Effector memory CD8-positive, alpha-beta T cell (primary cell): ENCODE measurements around the gene MGAT5B.

Source experiments
- ATAC-seq: fragments of 150-1000 bp; cut with Tn5 transposase; replicated peaks from 2 replicates; pipeline ENCODE4 v1.10.0; 2021; ENCODE audit warnings: mild to moderate bottlenecking, moderate library complexity
- DNase-seq, 3 experiments: peaks; one replicate each; pipeline ENCODE4 v3.0.0; 2021
- H3K27ac Mint-ChIP-seq, 2 donors: one replicate each; pipeline ENCODE4 v1.8.0; 2022; ENCODE audit warnings: mild to moderate bottlenecking in 2 of 2, mixed read lengths in 2 of 2, moderate library complexity in 2 of 2
- H3K27me3 Mint-ChIP-seq, 2 donors: one replicate each; pipeline ENCODE4 v1.8.0; 2022; ENCODE audit warnings: mixed read lengths in 2 of 2
- H3K36me3 Mint-ChIP-seq: one replicate; pipeline ENCODE4 v1.8.0; 2022; ENCODE audit warnings: mild to moderate bottlenecking, moderate library complexity, mixed read lengths; ENCODE audit not compliant: insufficient read depth
- H3K4me1 Mint-ChIP-seq, 2 donors: one replicate each; pipeline ENCODE4 v1.8.0; 2022; ENCODE audit warnings: low read depth in 2 of 2, mixed read lengths in 2 of 2
- H3K4me3 Mint-ChIP-seq, 2 donors: one replicate each; pipeline ENCODE4 v1.8.0; 2022; ENCODE audit warnings: mild to moderate bottlenecking in 2 of 2, mixed read lengths in 2 of 2, moderate library complexity in 2 of 2
- H3K9me3 Mint-ChIP-seq, 2 donors: one replicate each; pipeline ENCODE4 v1.8.0; 2022; ENCODE audit warnings: mixed read lengths in 2 of 2

The MGAT5B gene

DNA sequence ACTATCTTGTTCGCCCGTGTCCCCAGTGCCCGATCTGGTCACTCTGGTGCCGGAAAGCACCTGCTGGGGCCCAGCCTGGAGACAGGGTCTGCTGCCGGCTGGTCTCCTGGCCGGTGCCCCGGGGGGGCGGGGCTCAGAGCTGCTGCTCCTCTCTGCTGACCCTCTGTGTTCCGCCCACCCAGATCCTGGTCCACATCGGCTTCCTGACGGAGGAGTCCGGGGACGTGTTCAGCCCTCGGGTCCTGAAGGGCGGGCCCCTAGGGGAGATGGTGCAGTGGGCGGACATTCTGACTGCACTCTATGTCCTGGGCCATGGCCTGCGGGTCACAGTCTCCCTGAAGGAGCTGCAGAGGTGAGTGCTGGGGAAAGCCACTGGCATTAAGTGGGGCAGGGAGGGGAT is 37.6 kb downstream of the MGAT5B start:
- ATAC-seq, result no peak
- Mint-ChIP-seq H3K36me3 (peaks cover 3% of the 10 kb centered on the region), H3K27ac (no peak overlapping the region)

DNA sequence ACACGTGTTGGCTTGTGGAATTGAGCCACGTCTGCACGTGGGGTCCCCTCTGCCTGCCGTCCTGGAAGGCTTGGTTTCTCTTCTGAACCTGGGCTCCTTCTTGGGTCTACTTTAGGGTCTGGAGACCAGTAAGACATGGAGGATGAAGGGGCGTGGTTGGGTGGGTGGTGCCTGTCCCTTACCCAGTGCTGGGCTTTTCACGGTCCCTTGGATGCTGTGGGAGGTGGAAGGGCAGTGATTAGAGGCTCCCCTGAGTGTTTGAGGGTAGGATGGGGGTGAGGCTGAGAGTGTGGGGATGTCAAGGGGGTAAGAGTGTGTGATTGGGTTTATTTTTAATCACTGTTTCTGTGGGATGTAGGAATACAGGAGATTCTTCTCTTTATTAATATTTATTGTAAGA is 38.3 kb downstream of the MGAT5B start:
- Mint-ChIP-seq H3K4me1 (no peaks in the 10 kb centered on the region), H3K9me3 (no peaks in the 10 kb centered on the region), H3K4me3 (no peak overlapping the region), H3K27me3 (peaks cover 39 to 59% of the 10 kb centered on the region in 2 donors), H3K27ac (no peak overlapping the region), H3K36me3 (peaks cover 3% of the 10 kb centered on the region)
- DNase-seq (no peak), ATAC-seq (no peak)

More for the DNA sequence above, 37.6 kb downstream of the MGAT5B start:
- no peak for DNase-seq
- Mint-ChIP-seq H3K27me3 (peaks cover 33 to 53% of the 10 kb centered on the region in 2 donors), H3K9me3 (no peaks in the 10 kb centered on the region), H3K4me1 (no peaks in the 10 kb centered on the region), H3K4me3 (no peak overlapping the region)

DNA sequence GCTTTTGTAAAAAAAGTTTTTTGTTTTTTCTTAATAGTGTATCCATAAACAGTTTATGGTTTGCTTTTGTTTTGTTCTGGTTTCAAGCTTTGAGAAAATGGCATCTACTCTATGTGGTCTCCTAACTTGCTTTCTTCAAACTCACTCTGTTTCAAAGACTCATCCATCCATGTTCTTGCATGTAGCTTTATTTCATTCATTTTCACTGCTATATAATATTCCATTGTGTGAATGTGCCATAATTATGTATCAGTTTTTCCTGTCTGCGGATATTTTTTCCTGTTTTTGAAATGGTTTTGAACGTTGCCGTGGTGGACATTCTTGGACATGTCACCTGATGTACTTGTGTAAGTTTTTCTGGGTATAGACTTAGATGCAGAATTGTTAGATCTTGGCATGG is 39.1 kb downstream of the MGAT5B start:
- Mint-ChIP-seq H3K27ac (no peak overlapping the region), H3K4me3 (no peak overlapping the region), H3K27me3 (peaks cover 40 to 68% of the 10 kb centered on the region in 2 donors), H3K9me3 (no peaks in the 10 kb centered on the region), H3K36me3 (no peaks in the 10 kb centered on the region), H3K4me1 (no peaks in the 10 kb centered on the region)
- ATAC-seq (no peak), DNase-seq (no peak)

- DNase-seq (peak in 2 of 3 experiments; percentile 7 to 15), ATAC-seq (no peak)
- H3K36me3 Mint-ChIP-seq, result no peaks in the 10 kb centered on the region
- H3K9me3 Mint-ChIP-seq, result no peaks in the 10 kb centered on the region
- H3K4me3 Mint-ChIP-seq, result no peak overlapping the region
- H3K27me3 Mint-ChIP-seq, result peaks cover 63 to 78% of the 10 kb centered on the region in 2 donors
- H3K27ac Mint-ChIP-seq, result no peak overlapping the region
- no peaks in the 10 kb centered on the region for H3K4me1 Mint-ChIP-seq
Observed at GRCh38 chr17:76909971-76910760, 42.0 kb downstream of the MGAT5B start.

GRCh38 chr17:76911299-76912017 is 43.3 kb downstream of the MGAT5B start:
- Mint-ChIP-seq H3K27me3 (peaks cover 71 to 78% of the 10 kb centered on the region in 2 donors), H3K36me3 (no peaks in the 10 kb centered on the region), H3K4me3 (no peak overlapping the region), H3K27ac (no peak overlapping the region), H3K9me3 (no peaks in the 10 kb centered on the region), H3K4me1 (no peaks in the 10 kb centered on the region)
- DNase-seq, result no peak
- no peak for ATAC-seq

DNA sequence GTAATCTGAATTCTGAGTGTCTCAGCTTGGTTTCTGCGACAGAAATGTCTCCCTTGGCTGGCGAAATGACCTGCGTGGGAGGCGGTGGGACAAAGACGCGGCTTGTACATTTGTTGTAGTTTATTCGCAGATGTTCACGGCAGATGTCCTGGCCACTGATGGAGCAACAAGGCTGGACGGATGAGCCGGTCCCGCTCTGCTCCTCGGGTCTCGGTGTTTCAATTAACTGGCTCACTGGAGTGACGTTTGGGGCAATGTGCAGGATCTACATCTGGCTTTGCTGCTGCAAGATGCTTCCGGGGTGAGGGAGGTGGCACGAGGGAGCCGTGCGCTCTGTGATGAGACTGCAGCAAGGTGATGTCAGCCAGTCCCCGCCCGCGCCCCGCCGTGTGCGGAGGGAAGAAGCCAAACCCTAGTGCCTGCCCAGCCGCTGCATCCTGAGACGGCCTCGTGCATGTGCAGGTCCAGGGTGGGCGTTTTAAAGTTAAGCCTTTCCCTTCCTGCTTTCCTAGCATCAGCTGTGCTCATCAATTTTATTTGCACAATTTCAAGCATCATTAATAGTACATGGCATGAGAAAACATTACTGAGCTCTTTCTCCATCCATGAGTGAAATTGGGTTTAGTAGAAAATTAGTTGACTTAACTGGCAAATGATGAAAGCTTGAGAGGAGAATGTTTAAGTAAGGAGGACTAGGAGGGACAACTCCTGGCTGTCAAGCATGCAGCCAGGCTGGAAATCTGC is 44.4 kb downstream of the MGAT5B start:
- no peak overlapping the region for H3K4me3 Mint-ChIP-seq
- ATAC-seq, result no peak
- H3K27ac Mint-ChIP-seq, result no peak overlapping the region
- H3K4me1 Mint-ChIP-seq, result no peaks in the 10 kb centered on the region
- H3K36me3 Mint-ChIP-seq, result no peaks in the 10 kb centered on the region
- H3K27me3 Mint-ChIP-seq, result peaks cover 68 to 88% of the 10 kb centered on the region in 2 donors
- no peaks in the 10 kb centered on the region for H3K9me3 Mint-ChIP-seq
- no peak for DNase-seq

GRCh38 chr17:76914937-76915336 is 46.7 kb downstream of the MGAT5B start:
- H3K27me3 Mint-ChIP-seq, result peaks cover 62 to 90% of the 10 kb centered on the region in 2 donors
- H3K27ac Mint-ChIP-seq, result no peak overlapping the region
- no peaks in the 10 kb centered on the region for H3K9me3 Mint-ChIP-seq
- H3K4me1 Mint-ChIP-seq, result no peaks in the 10 kb centered on the region
- no peak for DNase-seq
- ATAC-seq, result no peak
- no peak overlapping the region for H3K4me3 Mint-ChIP-seq
- no peaks in the 10 kb centered on the region for H3K36me3 Mint-ChIP-seq

DNA sequence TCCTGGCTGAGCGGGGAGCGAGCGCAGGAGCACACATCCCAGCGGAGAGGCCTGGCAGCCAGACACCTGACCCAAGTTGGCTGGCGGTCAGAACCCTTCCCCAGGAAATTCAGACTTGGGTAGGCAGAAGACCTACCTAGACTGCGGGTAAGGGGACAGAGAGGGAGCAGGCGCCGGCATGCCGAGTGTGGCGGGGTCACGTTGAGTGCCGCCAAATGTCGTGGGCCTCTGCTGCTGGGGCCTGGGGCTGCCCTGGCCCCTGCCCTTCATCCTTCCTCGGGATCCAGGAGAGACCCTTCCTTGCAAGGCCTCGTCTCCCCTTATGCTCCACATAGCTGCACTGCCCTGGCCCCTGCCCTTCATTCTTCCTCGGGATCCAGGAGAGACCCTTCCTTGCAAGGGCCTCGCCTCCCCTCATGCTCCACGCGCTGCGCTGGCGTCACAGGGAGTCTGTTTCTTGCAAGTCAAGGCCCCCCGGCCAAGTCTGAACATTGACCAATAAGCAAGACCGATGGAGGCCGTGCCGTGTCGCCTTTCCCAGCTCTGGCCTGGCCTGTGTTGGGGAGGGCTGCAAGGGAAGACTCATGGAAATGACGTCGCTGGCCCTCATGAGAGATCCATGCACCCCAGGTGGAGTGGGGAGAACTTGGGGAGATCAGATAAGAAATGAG is 47.8 kb downstream of the MGAT5B start:
- ATAC-seq (no peak), DNase-seq (no peak)
- Mint-ChIP-seq H3K36me3 (no peaks in the 10 kb centered on the region), H3K27ac (no peak overlapping the region), H3K4me1 (no peaks in the 10 kb centered on the region), H3K27me3 (peaks cover 62 to 90% of the 10 kb centered on the region in 2 donors), H3K4me3 (no peak overlapping the region), H3K9me3 (no peaks in the 10 kb centered on the region)

DNA sequence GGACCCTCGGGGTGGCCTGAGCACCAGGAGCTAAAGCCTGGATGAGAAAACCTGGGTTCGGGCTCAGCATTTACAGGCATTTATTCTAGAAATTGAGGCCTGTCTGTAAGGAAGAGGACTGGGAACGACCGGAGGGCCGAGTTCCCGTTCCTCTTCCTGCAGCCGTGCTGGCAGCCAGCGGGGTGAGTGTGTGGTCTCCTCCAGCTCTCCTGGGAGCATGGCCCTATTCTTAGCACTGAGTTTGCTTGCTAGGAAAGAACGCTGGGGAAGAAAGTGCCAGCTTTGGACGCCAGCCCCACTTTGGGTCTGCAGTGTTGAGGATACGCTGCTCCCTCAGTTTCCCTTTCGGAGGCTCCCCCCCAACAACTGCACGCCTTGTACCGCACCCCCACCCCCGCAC is 49.6 kb downstream of the MGAT5B start:
- ATAC-seq (no peak), DNase-seq (no peak)
- Mint-ChIP-seq H3K4me3 (no peak overlapping the region), H3K27ac (no peak overlapping the region), H3K9me3 (no peaks in the 10 kb centered on the region), H3K36me3 (no peaks in the 10 kb centered on the region), H3K4me1 (no peaks in the 10 kb centered on the region), H3K27me3 (peaks cover 58 to 89% of the 10 kb centered on the region in 2 donors)

- Mint-ChIP-seq H3K27ac (no peak overlapping the region), H3K27me3 (peaks cover 53 to 86% of the 10 kb centered on the region in 2 donors), H3K4me1 (no peaks in the 10 kb centered on the region), H3K36me3 (no peaks in the 10 kb centered on the region), H3K4me3 (no peak overlapping the region), H3K9me3 (no peaks in the 10 kb centered on the region)
- no peak for ATAC-seq
- DNase-seq, result no peak
Observed at GRCh38 chr17:76918811-76919210, 50.6 kb downstream of the MGAT5B start.

GRCh38 chr17:76920364-76921139 is 52.3 kb downstream of the MGAT5B start:
- no peaks in the 10 kb centered on the region for H3K36me3 Mint-ChIP-seq
- ATAC-seq (no peak), DNase-seq (no peak)
- no peak overlapping the region for H3K4me3 Mint-ChIP-seq
- H3K27ac Mint-ChIP-seq, result no peak overlapping the region
- no peaks in the 10 kb centered on the region for H3K4me1 Mint-ChIP-seq
- no peaks in the 10 kb centered on the region for H3K9me3 Mint-ChIP-seq
- peaks cover 43 to 72% of the 10 kb centered on the region in 2 donors for H3K27me3 Mint-ChIP-seq

DNA sequence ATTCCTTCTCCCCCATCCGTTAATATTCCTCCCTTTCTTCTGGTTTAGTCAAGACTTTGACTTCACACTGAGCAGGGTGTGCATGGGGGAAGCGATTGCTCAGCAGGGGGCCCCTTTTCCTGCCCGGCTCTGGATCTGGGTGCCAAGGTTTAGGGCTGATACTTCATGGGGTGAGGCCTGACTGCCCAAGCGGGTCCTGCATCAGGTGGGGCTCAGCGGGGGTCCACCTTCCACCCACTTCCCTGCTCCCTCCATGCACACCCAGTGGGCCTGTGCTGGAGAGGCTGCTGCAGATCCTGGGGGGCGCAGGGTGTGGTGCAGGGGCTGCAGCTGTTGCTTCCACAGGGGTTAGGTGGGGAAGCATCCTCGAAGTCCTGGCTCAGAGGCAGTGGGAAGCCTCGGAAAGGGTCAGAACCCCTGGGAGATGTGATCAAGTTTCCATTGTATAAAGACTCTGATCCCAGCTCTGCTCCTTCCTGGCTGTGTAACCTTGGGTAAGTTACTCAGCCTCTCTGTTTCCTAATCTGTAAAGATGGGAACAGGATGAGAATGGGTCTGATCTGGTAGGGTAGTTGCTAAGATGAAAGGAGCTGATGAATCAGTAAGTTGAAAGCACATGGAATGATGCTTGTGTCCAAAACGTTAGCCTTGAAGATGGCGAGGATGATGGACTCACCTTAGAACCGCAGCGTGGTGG is 53.3 kb downstream of the MGAT5B start:
- H3K4me1 Mint-ChIP-seq, result no peaks in the 10 kb centered on the region
- peaks cover 34 to 64% of the 10 kb centered on the region in 2 donors for H3K27me3 Mint-ChIP-seq
- DNase-seq (no peak), ATAC-seq (no peak)
- H3K9me3 Mint-ChIP-seq, result no peaks in the 10 kb centered on the region
- no peaks in the 10 kb centered on the region for H3K36me3 Mint-ChIP-seq
- no peak overlapping the region for H3K4me3 Mint-ChIP-seq
- no peak overlapping the region for H3K27ac Mint-ChIP-seq
